GM18502 (cell line): ENCODE data around the gene PI4K2A.

Source experiments
- ATAC-seq: cut with Tn5 transposase; IDR thresholded peaks from one replicate; pipeline ENCODE4 v1.9.1; 2021; ENCODE audit warnings: mild to moderate bottlenecking; ENCODE audit not compliant: unreplicated experiment, poor library complexity

Gene PI4K2A

GRCh38 chr10:97640174-97640867 is at the start of gene PI4K2A:
PI4K2A (plus strand) TSS chr10:97640671; CDS start chr10:97640743, 72 bp downstream.
- peak; percentile 98 for ATAC-seq

- no peak for ATAC-seq
Observed at GRCh38 chr10:97590748-97591495, 49.5 kb upstream of the PI4K2A start.

GRCh38 chr10:97593421-97593820 is 47.0 kb upstream of the PI4K2A start:
- ATAC-seq, result no peak

GRCh38 chr10:97596101-97597082 is 44.1 kb upstream of the PI4K2A start:
- ATAC-seq, result no peak

GRCh38 chr10:97597778-97598177 is 42.7 kb upstream of the PI4K2A start:
- ATAC-seq, result no peak

GRCh38 chr10:97598407-97599271 is 41.8 kb upstream of the PI4K2A start:
- ATAC-seq, result no peak

- no peak for ATAC-seq
Observed at GRCh38 chr10:97599272-97599619, 41.2 kb upstream of the PI4K2A start.

GRCh38 chr10:97600616-97601015 is 39.9 kb upstream of the PI4K2A start:
- no peak for ATAC-seq

- no peak for ATAC-seq
Observed at GRCh38 chr10:97601268-97602215, 38.9 kb upstream of the PI4K2A start.

GRCh38 chr10:97607095-97607636 is 33.3 kb upstream of the PI4K2A start:
- ATAC-seq, result no peak

- no peak for ATAC-seq
Observed at GRCh38 chr10:97608991-97609561, 31.4 kb upstream of the PI4K2A start.

GRCh38 chr10:97611473-97611872 is 29.0 kb upstream of the PI4K2A start:
- no peak for ATAC-seq

- ATAC-seq, result no peak
Observed at GRCh38 chr10:97612386-97612785, 28.1 kb upstream of the PI4K2A start.

- ATAC-seq, result no peak
Observed at GRCh38 chr10:97618285-97618684, 22.2 kb upstream of the PI4K2A start.

GRCh38 chr10:97618733-97619132 is 21.7 kb upstream of the PI4K2A start:
- no peak for ATAC-seq

- ATAC-seq, result no peak
Observed at GRCh38 chr10:97623277-97623676, 17.2 kb upstream of the PI4K2A start.

GRCh38 chr10:97627731-97628130 is 12.7 kb upstream of the PI4K2A start:
- ATAC-seq, result no peak

- ATAC-seq, result no peak
Observed at GRCh38 chr10:97628228-97628627, 12.2 kb upstream of the PI4K2A start.
